HG03045 (cell line): Measurements from ENCODE around the gene HS2ST1.

Experiments used
- ATAC-seq: cut with Tn5 transposase; IDR thresholded peaks from one replicate; pipeline ENCODE4 v1.9.1; 2021; ENCODE audit warnings: mild to moderate bottlenecking, moderate library complexity; ENCODE audit not compliant: unreplicated experiment

HS2ST1 gene

GRCh38 chr1:87155170-87155569 is 240.7 kb downstream of the HS2ST1 start:
- no peak for ATAC-seq

GRCh38 chr1:87155648-87156047 is 241.2 kb downstream of the HS2ST1 start:
- ATAC-seq, result no peak

DNA sequence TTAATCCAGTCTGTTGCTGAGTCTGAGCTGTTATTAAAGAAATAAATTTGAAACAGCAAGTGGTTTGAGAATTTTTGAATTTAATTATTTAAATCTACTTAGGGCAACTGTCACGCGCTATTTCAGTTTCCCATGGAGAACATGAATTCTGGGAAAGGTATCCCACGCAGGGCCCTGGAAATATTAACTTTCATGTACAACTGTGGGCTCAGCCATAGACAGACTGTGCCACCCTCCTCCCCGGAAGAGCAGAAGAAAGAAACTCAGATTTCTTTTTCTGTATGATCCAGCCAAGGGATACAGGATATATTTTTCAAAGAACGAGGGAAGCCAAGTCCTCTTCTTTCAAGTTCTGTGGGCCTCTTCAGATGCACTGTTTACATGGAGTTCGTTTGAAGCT is 241.7 kb downstream of the HS2ST1 start:
- no peak for ATAC-seq

DNA sequence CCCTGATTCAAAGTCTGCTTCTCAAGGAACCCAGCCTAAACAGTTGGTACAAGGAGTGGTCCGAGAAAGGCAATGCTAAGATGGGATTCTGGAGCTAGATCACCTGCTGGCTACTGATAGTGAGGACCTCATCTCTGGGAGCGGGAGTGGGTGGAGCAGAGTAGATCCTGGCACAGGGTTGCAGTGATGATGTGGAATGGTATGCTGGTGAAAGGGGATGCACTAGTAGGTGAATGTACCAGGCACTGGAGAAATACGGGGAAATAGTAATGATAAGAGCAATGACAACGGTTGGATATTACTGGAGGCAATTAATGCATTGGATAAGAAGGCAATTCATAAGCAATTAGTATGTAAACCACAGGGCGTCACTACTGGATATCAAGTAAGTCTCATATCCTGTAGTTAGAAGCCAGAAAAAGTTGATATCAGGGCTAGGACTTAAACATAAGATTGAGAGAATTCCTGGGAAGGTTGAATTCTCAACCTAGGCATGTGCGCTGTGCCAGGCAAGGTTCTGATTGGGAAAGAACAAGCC is 245.0 kb downstream of the HS2ST1 start:
- no peak for ATAC-seq
